Gastrocnemius medialis (tissue), 4 donors: ENCODE measurements around the gene ENPP3. TPM values are rescaled to one million over a fixed set of nuclear protein-coding genes. Genes with fewer than 3 reads are reported as not detected.

Experiments used
- ATAC-seq, 2 donors: fragments of 150-250 bp; one replicate each; pipeline ENCODE4 v1.9.1; 2016
- DNase-seq, 2 donors: peaks; one replicate each; pipeline ENCODE4 v3.0.0-alpha.2; 2019
- H3K27ac ChIP-seq, 4 donors: fragments of 200-600 bp; sonication (generic); 1 replicate in 1 of 4; 2 replicates in 3 of 4; pipeline ENCODE4 v1.5.1; 2016 to 2018; ENCODE audit warnings: mild to moderate bottlenecking in 2 of 4, moderate library complexity in 1 of 4
- H3K27me3 ChIP-seq, 3 donors: fragments of 200-600 bp; sonication (generic) in 2 of 3; 1 replicate in 1 of 3; 2 replicates in 2 of 3; pipeline versions ENCODE4 v1.5.1 to v1.6.0; 2016 to 2019; ENCODE audit warnings: mild to moderate bottlenecking in 1 of 3, moderate library complexity in 1 of 3
- H3K36me3 ChIP-seq, 2 donors: fragments of 200-600 bp; sonication (generic) in 1 of 2; one replicate each; pipeline ENCODE4 v1.5.1; 2017 to 2018
- H3K4me1 ChIP-seq, 2 donors: fragments of 200-600 bp; sonication (generic) in 1 of 2; one replicate each; pipeline ENCODE4 v1.5.1; 2016 to 2017; ENCODE audit warnings: mild to moderate bottlenecking in 2 of 2
- H3K4me3 ChIP-seq, 4 donors: fragments of 200-600 bp; sonication (generic) in 3 of 4; 1 replicate in 1 of 4; 2 replicates in 3 of 4; pipeline ENCODE4 v1.5.1; 2016 to 2019; ENCODE audit warnings: mild to moderate bottlenecking in 2 of 4
- H3K9me3 ChIP-seq, 3 donors: fragments of 200-600 bp; sonication (generic) in 2 of 3; 1 replicate in 1 of 3; 2 replicates in 2 of 3; pipeline ENCODE4 v1.5.1; 2016 to 2019
- POLR2A ChIP-seq, 2 donors: fragments of 450-650 bp; IDR thresholded peaks; one replicate each; pipeline ENCODE4 v1.6.1; 2017; ENCODE audit warnings: antibody characterized with exemption in 2 of 2, mild to moderate bottlenecking in 2 of 2, moderate library complexity in 2 of 2
- in situ Hi-C, 4 donors: fragments of 200-750 bp; cut with MboI; loops; one replicate each; pipeline versions ENCODE4 v1.15.0 to v1.8.0; 2017; ENCODE audit warnings: low sequenced_read_pairs in 4 of 4
- intact Hi-C: fragments of 100-400 bp; cut with DNase I; formaldehyde crosslinking; loops from one replicate; pipeline ENCODE4 v1.15.1; 2023; ENCODE audit warnings: low total_unique reads
- total RNA-seq, 4 donors: library from RNA; depleted of rRNA; stranded (reverse); fragments of >200 nt; gene quantifications; one replicate each; pipeline versions ENCODE4 v1.1.0 to v1.2.3, GENCODE V29; 2016
- TF ChIP-seq, protein P1 (sequence below), 5 experiments: fragments of 450-650 bp in 3 of 5; fragments of 200-600 bp in 2 of 5; sonication (generic) in 2 of 5; IDR thresholded peaks in 4 of 5; conservative IDR thresholded peaks in 1 of 5; 1 replicate in 4 of 5; 2 replicates in 1 of 5; pipeline ENCODE4 v1.5.1; 2016 to 2019; ENCODE audit warnings: antibody characterized with exemption in 5 of 5, mild to moderate bottlenecking in 3 of 5, moderate library complexity in 3 of 5

The ENPP3 gene
- total RNA-seq, 4 donors from 2014 or later, result 0.07 TPM; not detected in 3

DNA sequence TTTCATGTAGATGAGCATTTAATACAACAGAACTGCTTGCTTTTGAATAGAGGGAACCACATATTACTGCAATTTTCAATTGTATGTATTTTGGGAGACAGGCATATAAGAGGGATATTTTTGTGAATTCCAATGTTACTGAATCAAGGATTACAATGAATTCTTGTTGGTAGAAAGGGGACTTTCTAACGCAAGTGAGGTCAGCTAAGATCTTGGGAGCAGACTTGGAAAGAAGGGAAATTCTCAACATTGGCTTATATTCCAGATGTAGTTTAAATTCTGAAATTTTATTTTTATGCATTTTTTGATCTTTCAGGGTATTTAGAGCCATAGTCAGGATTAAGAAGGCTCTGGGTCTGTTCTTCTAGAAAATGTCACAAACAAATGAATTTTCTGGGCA lies 117.0 kb downstream of the ENPP3 start:
- Histone ChIP-seq H3K27me3 (no peaks in the 10 kb centered on the region), H3K4me1 (peaks cover 0 to 5% of the 10 kb centered on the region in 2 donors), H3K9me3 (no peaks in the 10 kb centered on the region), H3K36me3 (no peaks in the 10 kb centered on the region), H3K4me3 (no peak overlapping the region), H3K27ac (no peak overlapping the region)
- in situ Hi-C loops, result no loop called here
- TF ChIP-seq, protein P1, sequence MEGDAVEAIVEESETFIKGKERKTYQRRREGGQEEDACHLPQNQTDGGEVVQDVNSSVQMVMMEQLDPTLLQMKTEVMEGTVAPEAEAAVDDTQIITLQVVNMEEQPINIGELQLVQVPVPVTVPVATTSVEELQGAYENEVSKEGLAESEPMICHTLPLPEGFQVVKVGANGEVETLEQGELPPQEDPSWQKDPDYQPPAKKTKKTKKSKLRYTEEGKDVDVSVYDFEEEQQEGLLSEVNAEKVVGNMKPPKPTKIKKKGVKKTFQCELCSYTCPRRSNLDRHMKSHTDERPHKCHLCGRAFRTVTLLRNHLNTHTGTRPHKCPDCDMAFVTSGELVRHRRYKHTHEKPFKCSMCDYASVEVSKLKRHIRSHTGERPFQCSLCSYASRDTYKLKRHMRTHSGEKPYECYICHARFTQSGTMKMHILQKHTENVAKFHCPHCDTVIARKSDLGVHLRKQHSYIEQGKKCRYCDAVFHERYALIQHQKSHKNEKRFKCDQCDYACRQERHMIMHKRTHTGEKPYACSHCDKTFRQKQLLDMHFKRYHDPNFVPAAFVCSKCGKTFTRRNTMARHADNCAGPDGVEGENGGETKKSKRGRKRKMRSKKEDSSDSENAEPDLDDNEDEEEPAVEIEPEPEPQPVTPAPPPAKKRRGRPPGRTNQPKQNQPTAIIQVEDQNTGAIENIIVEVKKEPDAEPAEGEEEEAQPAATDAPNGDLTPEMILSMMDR (IDR thresholded peaks at IDR 0.05 in 4 of 5, conservative IDR thresholded peaks at IDR 0.05 in 1 of 5), result no peak
- TF ChIP-seq POLR2A (IDR thresholded peaks at IDR 0.05), result no peak
- DNase-seq, result no peak
- intact Hi-C loops, result no loop called here
- no peak for ATAC-seq

DNA sequence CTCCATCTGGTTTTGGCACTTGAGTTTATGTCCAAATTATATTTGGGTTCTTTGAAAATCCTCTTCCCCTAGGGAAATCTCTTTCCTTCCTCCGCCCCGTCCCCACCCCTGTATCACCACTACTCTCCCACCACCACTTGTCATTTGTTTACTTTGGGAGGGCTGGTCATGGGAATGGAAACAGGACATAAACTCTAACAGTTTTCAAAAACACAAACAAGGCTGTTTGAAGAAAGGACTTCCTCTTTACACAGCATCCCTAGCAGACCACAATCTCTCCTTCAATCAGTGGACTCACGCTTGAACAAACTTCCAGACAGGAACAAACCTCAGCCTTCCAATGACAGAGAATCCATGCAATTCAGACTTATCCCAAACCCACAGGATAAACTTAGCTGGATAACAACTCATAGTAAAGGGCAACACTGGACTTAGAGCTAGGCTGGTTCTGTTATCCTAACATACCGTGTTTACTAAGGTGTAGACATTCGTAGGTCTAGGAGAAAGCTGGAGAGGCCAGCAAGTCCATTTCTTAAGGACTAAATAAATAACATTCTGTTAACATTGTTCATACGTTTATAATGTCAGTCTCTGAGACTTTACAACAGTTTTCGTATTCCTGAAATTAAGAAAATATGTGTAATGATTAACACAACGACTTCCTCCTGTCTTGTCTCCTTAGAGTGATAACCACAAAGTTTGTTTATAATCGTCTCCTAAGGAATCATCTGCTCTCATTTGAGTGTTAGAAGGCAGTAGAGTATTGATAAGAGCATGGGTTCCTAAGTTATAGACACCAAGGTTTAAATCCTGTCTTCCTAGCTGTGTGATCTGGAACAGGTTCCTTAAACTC lies 117.8 kb downstream of the ENPP3 start:
- DNase-seq (no peak), ATAC-seq (no peak)
- Histone ChIP-seq H3K36me3 (no peaks in the 10 kb centered on the region), H3K9me3 (no peaks in the 10 kb centered on the region), H3K4me3 (no peak overlapping the region), H3K27me3 (no peaks in the 10 kb centered on the region), H3K27ac (no peak overlapping the region), H3K4me1 (peaks cover 0 to 4% of the 10 kb centered on the region in 2 donors)
- in situ Hi-C loops, result no loop called here
- TF ChIP-seq, protein P1 (IDR thresholded peaks at IDR 0.05 in 4 of 5, conservative IDR thresholded peaks at IDR 0.05 in 1 of 5), result no peak
- no peak for TF ChIP-seq POLR2A (IDR thresholded peaks at IDR 0.05)
- intact Hi-C loops, result no loop called here

DNA sequence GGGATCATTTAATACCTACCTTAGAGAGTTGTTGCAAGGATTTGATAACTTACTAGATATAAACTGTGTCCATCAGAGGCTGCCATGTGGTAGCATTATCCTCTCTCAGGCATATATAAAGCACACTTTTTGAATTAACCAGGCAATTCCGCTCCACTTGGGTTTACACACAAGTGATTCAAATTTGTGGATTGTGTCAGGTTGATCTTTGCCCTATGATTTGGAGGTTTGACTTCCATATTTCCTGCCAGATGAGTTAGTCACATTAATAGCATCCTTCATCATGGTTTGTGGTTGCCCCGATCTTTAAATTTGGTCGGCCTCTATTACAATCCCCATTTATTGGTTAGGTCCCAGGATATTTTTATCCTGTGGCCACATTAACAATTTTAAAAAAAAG lies 118.5 kb downstream of the ENPP3 start:
- Histone ChIP-seq H3K27me3 (no peaks in the 10 kb centered on the region), H3K36me3 (no peaks in the 10 kb centered on the region), H3K4me1 (peaks cover 0 to 2% of the 10 kb centered on the region in 2 donors), H3K4me3 (no peak overlapping the region), H3K27ac (no peak overlapping the region), H3K9me3 (no peaks in the 10 kb centered on the region)
- TF ChIP-seq, protein P1 (IDR thresholded peaks at IDR 0.05 in 4 of 5, conservative IDR thresholded peaks at IDR 0.05 in 1 of 5), result no peak
- no peak for TF ChIP-seq POLR2A (IDR thresholded peaks at IDR 0.05)
- intact Hi-C loops (no loop called here), in situ Hi-C loops (no loop called here)
- ATAC-seq, result no peak
- DNase-seq, result no peak

DNA sequence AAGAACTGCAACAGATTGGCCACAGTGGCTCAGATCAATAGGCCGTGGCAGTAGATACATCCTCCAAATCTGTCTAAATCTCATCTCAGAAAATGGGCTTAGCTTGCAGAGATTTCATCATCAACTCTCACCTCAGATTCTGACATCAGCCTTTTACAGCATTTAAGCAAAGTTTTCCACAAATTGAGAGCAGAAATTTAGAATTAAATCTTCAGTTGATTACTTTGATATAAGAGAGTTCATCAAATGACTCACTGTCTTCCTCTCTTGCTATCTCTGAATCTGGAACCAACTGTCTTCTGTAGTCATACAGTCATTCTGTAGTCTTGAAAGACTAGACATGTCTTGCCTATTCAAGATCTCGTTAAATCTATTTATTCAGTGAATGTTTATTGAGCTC lies 118.9 kb downstream of the ENPP3 start:
- in situ Hi-C loops, result no loop called here
- no peak overlapping the region for H3K4me3 ChIP-seq
- H3K9me3 ChIP-seq, result no peaks in the 10 kb centered on the region
- TF ChIP-seq POLR2A (IDR thresholded peaks at IDR 0.05), result no peak
- TF ChIP-seq, protein P1 (IDR thresholded peaks at IDR 0.05 in 4 of 5, conservative IDR thresholded peaks at IDR 0.05 in 1 of 5), result no peak
- intact Hi-C loops, result no loop called here
- no peak for ATAC-seq
- no peaks in the 10 kb centered on the region for H3K36me3 ChIP-seq
- H3K27me3 ChIP-seq, result no peaks in the 10 kb centered on the region
- peaks cover 0 to 2% of the 10 kb centered on the region in 2 donors for H3K4me1 ChIP-seq
- H3K27ac ChIP-seq, result no peak overlapping the region
- DNase-seq, result no peak
